Ishikawa (cell line): ENCODE data around the gene NKX2-2.

Experiments used
- CEBPB ChIP-seq: IDR thresholded peaks from 2 replicates; pipeline ENCODE4 v1.6.1; 2012
- CREB1 ChIP-seq: IDR thresholded peaks from 2 replicates; pipeline ENCODE4 v1.6.1; 2012; ENCODE audit warnings: low read depth
- EGR1 ChIP-seq: IDR thresholded peaks from 2 replicates; pipeline ENCODE4 v1.6.1; 2012
- EP300 ChIP-seq: IDR thresholded peaks from 2 replicates; pipeline ENCODE4 v1.6.1; 2012; ENCODE audit warnings: borderline replicate concordance
- FOXM1 ChIP-seq: IDR thresholded peaks from 2 replicates; pipeline ENCODE4 v1.6.1; 2012; ENCODE audit warnings: low read depth, borderline replicate concordance
- NFIC ChIP-seq: IDR thresholded peaks from 2 replicates; pipeline ENCODE4 v1.6.1; 2012
- RAD21 ChIP-seq: IDR thresholded peaks from 2 replicates; pipeline ENCODE4 v1.6.1; 2012; ENCODE audit warnings: low read depth
- TAF1 ChIP-seq: IDR thresholded peaks from 2 replicates; pipeline ENCODE4 v1.6.1; 2012; ENCODE audit warnings: low read depth, mild to moderate bottlenecking
- TCF12 ChIP-seq: IDR thresholded peaks from 2 replicates; pipeline ENCODE4 v1.6.1; 2012; ENCODE audit warnings: low read depth
- TEAD4 ChIP-seq: IDR thresholded peaks from 2 replicates; pipeline ENCODE4 v1.6.1; 2012
- YY1 ChIP-seq: IDR thresholded peaks from 2 replicates; pipeline ENCODE4 v1.6.1; 2012; ENCODE audit warnings: low read depth
- ZBTB7A ChIP-seq: IDR thresholded peaks from 2 replicates; pipeline ENCODE4 v1.6.1; 2012; ENCODE audit warnings: low read depth
- TF ChIP-seq, protein P1 (sequence below): IDR thresholded peaks from 2 replicates; pipeline ENCODE4 v1.6.1; 2012
- TF ChIP-seq, protein P2 (sequence below): IDR thresholded peaks from 2 replicates; pipeline ENCODE4 v1.6.1; 2012
- TF ChIP-seq, protein P3 (sequence below): IDR thresholded peaks from 2 replicates; pipeline ENCODE4 v1.6.1; 2012; ENCODE audit warnings: low read depth, mild to moderate bottlenecking

Gene NKX2-2

GRCh38 chr20:21526776-21527175 lies 12.9 kb upstream of the NKX2-2 start:
- TF ChIP-seq CREB1, result no peak
- TF ChIP-seq ZBTB7A, result no peak
- no peak for TF ChIP-seq TEAD4
- TF ChIP-seq FOXM1, result no peak
- TF ChIP-seq NFIC, result no peak
- TF ChIP-seq TAF1, result no peak
- TF ChIP-seq, protein P1, sequence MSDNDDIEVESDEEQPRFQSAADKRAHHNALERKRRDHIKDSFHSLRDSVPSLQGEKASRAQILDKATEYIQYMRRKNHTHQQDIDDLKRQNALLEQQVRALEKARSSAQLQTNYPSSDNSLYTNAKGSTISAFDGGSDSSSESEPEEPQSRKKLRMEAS, result no peak
- TF ChIP-seq, protein P2, sequence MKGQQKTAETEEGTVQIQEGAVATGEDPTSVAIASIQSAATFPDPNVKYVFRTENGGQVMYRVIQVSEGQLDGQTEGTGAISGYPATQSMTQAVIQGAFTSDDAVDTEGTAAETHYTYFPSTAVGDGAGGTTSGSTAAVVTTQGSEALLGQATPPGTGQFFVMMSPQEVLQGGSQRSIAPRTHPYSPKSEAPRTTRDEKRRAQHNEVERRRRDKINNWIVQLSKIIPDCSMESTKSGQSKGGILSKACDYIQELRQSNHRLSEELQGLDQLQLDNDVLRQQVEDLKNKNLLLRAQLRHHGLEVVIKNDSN, result no peak
- no peak for TF ChIP-seq TCF12
- no peak for TF ChIP-seq RAD21
- TF ChIP-seq EP300, result no peak
- no peak for TF ChIP-seq EGR1
- no peak for TF ChIP-seq CEBPB
- TF ChIP-seq, protein P3, sequence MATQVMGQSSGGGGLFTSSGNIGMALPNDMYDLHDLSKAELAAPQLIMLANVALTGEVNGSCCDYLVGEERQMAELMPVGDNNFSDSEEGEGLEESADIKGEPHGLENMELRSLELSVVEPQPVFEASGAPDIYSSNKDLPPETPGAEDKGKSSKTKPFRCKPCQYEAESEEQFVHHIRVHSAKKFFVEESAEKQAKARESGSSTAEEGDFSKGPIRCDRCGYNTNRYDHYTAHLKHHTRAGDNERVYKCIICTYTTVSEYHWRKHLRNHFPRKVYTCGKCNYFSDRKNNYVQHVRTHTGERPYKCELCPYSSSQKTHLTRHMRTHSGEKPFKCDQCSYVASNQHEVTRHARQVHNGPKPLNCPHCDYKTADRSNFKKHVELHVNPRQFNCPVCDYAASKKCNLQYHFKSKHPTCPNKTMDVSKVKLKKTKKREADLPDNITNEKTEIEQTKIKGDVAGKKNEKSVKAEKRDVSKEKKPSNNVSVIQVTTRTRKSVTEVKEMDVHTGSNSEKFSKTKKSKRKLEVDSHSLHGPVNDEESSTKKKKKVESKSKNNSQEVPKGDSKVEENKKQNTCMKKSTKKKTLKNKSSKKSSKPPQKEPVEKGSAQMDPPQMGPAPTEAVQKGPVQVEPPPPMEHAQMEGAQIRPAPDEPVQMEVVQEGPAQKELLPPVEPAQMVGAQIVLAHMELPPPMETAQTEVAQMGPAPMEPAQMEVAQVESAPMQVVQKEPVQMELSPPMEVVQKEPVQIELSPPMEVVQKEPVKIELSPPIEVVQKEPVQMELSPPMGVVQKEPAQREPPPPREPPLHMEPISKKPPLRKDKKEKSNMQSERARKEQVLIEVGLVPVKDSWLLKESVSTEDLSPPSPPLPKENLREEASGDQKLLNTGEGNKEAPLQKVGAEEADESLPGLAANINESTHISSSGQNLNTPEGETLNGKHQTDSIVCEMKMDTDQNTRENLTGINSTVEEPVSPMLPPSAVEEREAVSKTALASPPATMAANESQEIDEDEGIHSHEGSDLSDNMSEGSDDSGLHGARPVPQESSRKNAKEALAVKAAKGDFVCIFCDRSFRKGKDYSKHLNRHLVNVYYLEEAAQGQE, result no peak

DNA sequence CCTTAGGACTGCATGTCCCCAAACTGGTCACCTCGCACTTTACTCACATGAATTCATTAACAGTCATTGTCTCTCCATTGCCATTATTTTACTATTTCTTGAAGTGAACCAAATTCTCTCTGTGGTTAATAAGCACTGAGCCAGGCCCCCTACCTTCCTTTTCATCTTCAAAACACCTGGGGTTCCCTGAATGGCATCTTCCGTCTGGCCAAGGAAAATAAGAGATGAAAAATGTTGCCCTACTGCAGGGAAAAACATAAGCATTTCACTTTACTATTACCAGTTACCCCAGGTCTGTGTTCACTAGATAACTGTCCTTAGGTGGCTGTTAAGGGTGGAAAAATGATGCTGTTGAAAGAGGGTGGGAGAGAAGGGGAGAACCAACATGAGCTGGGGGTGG lies 10.0 kb upstream of the NKX2-2 start:
- no peak for TF ChIP-seq TCF12
- TF ChIP-seq NFIC, result no peak
- TF ChIP-seq CEBPB, result no peak

DNA sequence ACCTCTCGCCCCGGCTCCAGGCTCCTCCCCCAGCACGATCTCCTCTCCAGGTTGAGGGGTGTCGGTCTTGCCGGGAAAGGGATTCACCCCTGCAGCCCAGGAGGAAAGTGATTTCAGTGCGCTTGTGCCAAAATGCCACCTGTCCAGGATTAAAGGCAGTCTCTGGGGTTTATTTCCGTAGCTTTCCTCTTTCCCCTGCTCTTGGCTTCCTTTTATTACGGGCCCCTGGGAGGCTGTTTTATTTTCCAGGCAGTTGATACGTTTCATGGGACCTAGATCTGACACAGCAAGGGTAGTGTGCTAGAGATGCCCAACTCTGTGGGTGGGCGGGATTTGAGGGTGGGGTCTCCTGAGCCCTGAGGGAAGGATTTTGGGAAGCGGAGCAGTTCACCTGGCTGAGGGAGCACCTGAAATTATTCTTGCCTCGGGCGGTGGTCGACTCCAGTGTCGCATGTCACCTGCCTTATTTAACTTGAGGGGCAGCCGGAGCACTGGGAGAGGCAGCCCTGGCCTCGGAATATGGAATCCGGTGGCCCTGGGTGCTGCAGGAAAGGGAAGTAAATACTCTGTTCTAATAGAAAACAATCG lies 9.5 kb upstream of the NKX2-2 start:
- TF ChIP-seq ZBTB7A (no peak), EGR1 (no peak), TEAD4 (no peak), CREB1 (no peak), CEBPB (no peak), EP300 (no peak), YY1 (no peak)

GRCh38 chr20:21522481-21523280 lies 8.8 kb upstream of the NKX2-2 start:
- TF ChIP-seq TCF12, result no peak
- TF ChIP-seq, protein P3, result no peak

GRCh38 chr20:21521596-21522480 lies 8.0 kb upstream of the NKX2-2 start:
- no peak for TF ChIP-seq FOXM1
- TF ChIP-seq, protein P2, result no peak
- TF ChIP-seq, protein P3, result no peak
- no peak for TF ChIP-seq ZBTB7A
